IMR-90 (cell line): ENCODE results near the gene TNFRSF13B. TPM values are rescaled to one million over a fixed set of nuclear protein-coding genes. Genes with fewer than 3 reads are reported as not detected.
"Not testable (repeated sequence)": the region's sequence is repeated elsewhere in the genome, so short reads cannot be mapped to it uniquely, and the experiment has no call there.

Experiments
- ATAC-seq: fragments of 200-7000 bp; cut with Tn5 transposase; 2 replicates; pipeline ENCODE4 v1.9.1; 2020; ENCODE audit warnings: low read depth, mild to moderate bottlenecking, moderate library complexity
- BruUV-seq: library from RNA; stranded (reverse); fragments of 400-500 nt; replicated peaks from 2 replicates; lab custom pipeline; 2021; lab: Mats Ljungman, UMichigan
- CTCF ChIA-PET: fragments of 300-600 bp; formaldehyde crosslinking; extraction: SDS; loops from one replicate; lab custom pipeline; 2021; ENCODE audit warnings: antibody characterized with exemption; lab: Yijun Ruan, JAX
- POLR2A ChIA-PET: fragments of 300-600 bp; sonication (Branson Sonifier 250); formaldehyde crosslinking; loops from one replicate; lab custom pipeline; 2022; ENCODE audit warnings: antibody characterized with exemption; ENCODE audit not compliant: unreplicated experiment; lab: Charles Lee
- DNase-seq: peaks from one replicate; pipeline ENCODE4 v3.0.0; 2013
- H2AFZ ChIP-seq: replicated peaks from 2 replicates; pipeline ENCODE3; 2013; ENCODE audit warnings: low read length, mild to moderate bottlenecking; ENCODE audit not compliant: poor library complexity
- H2AK5ac ChIP-seq: 2 replicates; pipeline ENCODE4 v1.6.1; 2013; ENCODE audit warnings: low read depth, low read length, inconsistent platforms
- H2AK9ac ChIP-seq: replicated peaks from 2 replicates; pipeline ENCODE3; 2013; ENCODE audit warnings: mild to moderate bottlenecking, low read depth, low read length, moderate library complexity; ENCODE audit not compliant: poor library complexity
- H2BK120ac ChIP-seq: 2 replicates; pipeline ENCODE4 v1.6.1; 2013; ENCODE audit warnings: low read depth, low read length, inconsistent platforms
- H2BK15ac ChIP-seq: 3 replicates; pipeline ENCODE4 v1.6.1; 2013; ENCODE audit warnings: low read depth, low read length, inconsistent platforms
- H2BK20ac ChIP-seq: 2 replicates; pipeline ENCODE4 v1.6.1; 2013; ENCODE audit warnings: low read depth, mild to moderate bottlenecking, inconsistent platforms, low read length, moderate library complexity
- H2BK5ac ChIP-seq: 2 replicates; pipeline ENCODE4 v1.6.1; 2013; ENCODE audit warnings: mild to moderate bottlenecking, low read depth, low read length, inconsistent platforms; ENCODE audit not compliant: poor library complexity, severe bottlenecking
- H3K14ac ChIP-seq: replicated peaks from 2 replicates; pipeline ENCODE4 v1.6.1; 2013; ENCODE audit warnings: low read depth, low read length, inconsistent platforms
- H3K18ac ChIP-seq: 2 replicates; pipeline ENCODE4 v1.6.1; 2013; ENCODE audit warnings: low read depth, low read length, control low read depth
- H3K23ac ChIP-seq: 2 replicates; pipeline ENCODE4 v1.6.1; 2013; ENCODE audit warnings: low read depth, low read length, inconsistent platforms
- H3K27ac ChIP-seq: 2 replicates; pipeline ENCODE4 v1.5.1; 2013; ENCODE audit warnings: mild to moderate bottlenecking, control low read depth, low read length; ENCODE audit not compliant: insufficient read depth
- H3K27me3 ChIP-seq: 2 replicates; pipeline ENCODE4 v1.6.1; 2013; ENCODE audit warnings: low read length; ENCODE audit not compliant: control insufficient read depth, insufficient read depth
- H3K36me3 ChIP-seq: 2 replicates; pipeline ENCODE4 v1.6.1; 2013; ENCODE audit warnings: low read length, mixed read lengths; ENCODE audit not compliant: control insufficient read depth, insufficient read depth
- H3K4ac ChIP-seq: 2 replicates; pipeline ENCODE4 v1.6.1; 2013; ENCODE audit warnings: low read depth, low read length, inconsistent platforms
- H3K4me1 ChIP-seq: 2 replicates; pipeline ENCODE4 v1.6.1; 2013; ENCODE audit warnings: low read length, mixed read lengths; ENCODE audit not compliant: control insufficient read depth, insufficient read depth
- H3K4me2 ChIP-seq: 2 replicates; pipeline ENCODE4 v1.6.1; 2013; ENCODE audit warnings: low read depth, mild to moderate bottlenecking, control low read depth, low read length, moderate library complexity
- H3K4me3 ChIP-seq: 2 replicates; pipeline ENCODE4 v1.5.1; 2013; ENCODE audit warnings: low read depth, mild to moderate bottlenecking, control low read depth, low read length, moderate library complexity; ENCODE audit not compliant: insufficient read depth
- H3K56ac ChIP-seq: 2 replicates; pipeline ENCODE4 v1.6.1; 2013; ENCODE audit warnings: low read length, inconsistent platforms; ENCODE audit not compliant: insufficient read depth; ENCODE audit errors: extremely low read depth
- H3K79me1 ChIP-seq, 2 experiments: 2 replicates each; pipeline ENCODE4 v1.6.1; 2013; ENCODE audit warnings: low read length in 2 of 2, inconsistent platforms in 1 of 2, low read depth in 1 of 2
- H3K9ac ChIP-seq: 2 replicates; pipeline ENCODE4 v1.6.1; 2013; ENCODE audit warnings: low read depth, low read length, control low read depth
- H3K9me1 ChIP-seq: 2 replicates; pipeline ENCODE4 v1.6.1; 2013; ENCODE audit warnings: low read length, inconsistent platforms; ENCODE audit not compliant: insufficient read depth
- H3K9me3 ChIP-seq: 2 replicates; pipeline ENCODE4 v1.6.1; 2013; ENCODE audit warnings: low read length; ENCODE audit not compliant: control insufficient read depth, insufficient read depth
- H4K20me1 ChIP-seq: 2 replicates; pipeline ENCODE4 v1.6.1; 2013; ENCODE audit warnings: low read length, inconsistent platforms; ENCODE audit not compliant: insufficient read depth
- H4K5ac ChIP-seq: 2 replicates; pipeline ENCODE4 v1.6.1; 2013; ENCODE audit warnings: mild to moderate bottlenecking, low read depth, low read length, control low read depth
- H4K8ac ChIP-seq, 2 experiments: 2 replicates each; pipeline ENCODE4 v1.6.1; 2013; ENCODE audit warnings: low read depth in 2 of 2, low read length in 2 of 2, control low read depth in 1 of 2, inconsistent platforms in 1 of 2
- H4K91ac ChIP-seq: 2 replicates; pipeline ENCODE4 v1.6.1; 2013; ENCODE audit warnings: low read depth, low read length, inconsistent platforms; ENCODE audit not compliant: insufficient read depth
- CEBPB ChIP-seq: IDR thresholded peaks from 2 replicates; pipeline ENCODE4 v1.6.1; 2012; ENCODE audit warnings: low read depth, low read length, improper control_type of control experiment
- WGBS, 2 experiments: methylation state at CpG; one replicate each; pipeline versions ENCODE4 v1.1.5 to v1.1.7; 2013; ENCODE audit warnings: missing lambda C conversion rate in 2 of 2; ENCODE audit not compliant: insufficient read length in 1 of 2; ENCODE audit errors: extremely low coverage in 2 of 2; 5-methylcytosine and 5-hydroxymethylcytosine counted together
- dilution Hi-C: fragments of 300-500 bp; cut with HindIII; formaldehyde crosslinking; loops from one replicate; pipeline ENCODE4 v1.14.3; 2018; ENCODE audit warnings: low sequenced_read_pairs; ENCODE audit not compliant: unreplicated experiment
- in situ Hi-C: fragments of 300-500 bp; cut with MboI; formaldehyde crosslinking; loops from 3 replicates; pipeline ENCODE4 v1.14.3; 2019; ENCODE audit warnings: low sequenced_read_pairs, inconsistent platforms, mixed read lengths
- intact Hi-C: fragments of 100-400 bp; cut with micrococcal nuclease; formaldehyde crosslinking; loops from 2 replicates; pipeline ENCODE4 v1.10.0; 2022
- polyA plus RNA-seq, 3 experiments: library from polyadenylated mRNA; depleted of rRNA; stranded (reverse); fragments of >200 nt; gene quantifications; 2 replicates each; pipeline ENCODE4 v1.2.3, GENCODE V29; 2012; ENCODE audit warnings: low replicate concordance in 1 of 3
- total RNA-seq: library from RNA; depleted of rRNA; stranded (reverse); fragments of >200 nt; gene quantifications from 2 replicates; pipeline ENCODE4 v1.2.3, GENCODE V29; 2012

TNFRSF13B gene
- total and polyA plus RNA-seq, 2 of the 4 experiments (the other 2 are of a cell fraction) = not detected

DNA sequence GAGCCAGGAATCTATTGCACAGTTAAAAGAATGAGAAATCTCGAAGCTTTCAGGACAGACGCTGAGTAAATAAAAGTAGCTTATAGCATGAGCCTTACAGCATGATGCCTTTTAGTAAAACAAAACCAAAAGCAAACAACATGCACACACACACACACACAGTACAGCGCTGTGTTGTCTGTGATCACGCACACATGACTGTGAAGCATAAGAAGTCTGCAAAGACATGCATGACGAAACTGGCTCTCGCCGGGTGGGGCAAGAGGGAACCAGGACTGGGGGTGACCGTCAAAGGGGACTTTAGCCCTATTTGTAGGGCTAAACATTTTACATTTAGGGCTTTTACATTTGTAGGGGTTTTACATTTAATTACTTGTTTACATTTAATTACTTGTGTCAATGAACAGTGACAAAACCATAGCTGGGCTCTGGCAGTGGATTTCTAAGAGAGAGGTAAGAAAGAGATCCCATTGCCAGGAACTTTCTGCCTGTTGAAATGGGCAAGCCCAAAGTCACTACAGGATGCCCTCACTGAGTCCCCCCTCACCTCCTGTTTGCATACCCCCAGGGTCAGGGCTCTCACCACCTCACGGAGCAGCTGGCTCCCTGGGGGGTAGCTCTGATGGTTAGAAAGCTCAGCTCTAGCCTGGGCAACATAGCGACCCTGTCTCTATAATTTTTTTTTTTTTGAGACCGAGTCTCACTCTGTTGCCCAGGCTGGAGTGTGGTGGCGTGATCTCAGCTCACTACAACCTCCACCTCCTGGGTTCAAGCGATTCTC lies 2.0 kb upstream of the TNFRSF13B start (continued):
- TF ChIP-seq CEBPB = no peak

GRCh38 chr17:16973043-16973442 lies 1.1 kb upstream of the TNFRSF13B start:
- not testable (repeated sequence) for BruUV-seq

More at GRCh38 chr17:16973043-16973442, 1.1 kb upstream of the TNFRSF13B start:
- ATAC-seq, H3K9me1 ChIP-seq, H4K5ac ChIP-seq, CTCF ChIA-PET, intact Hi-C loops, H3K9me3 ChIP-seq, H3K79me1 ChIP-seq, H3K9ac ChIP-seq, H3K4me3 ChIP-seq, H4K91ac ChIP-seq, H2AK5ac ChIP-seq, H2BK5ac ChIP-seq, H4K20me1 ChIP-seq, H3K4me2 ChIP-seq, DNase-seq, H3K36me3 ChIP-seq, H3K4ac ChIP-seq, H2BK20ac ChIP-seq, H2AFZ ChIP-seq, POLR2A ChIA-PET, H2BK120ac ChIP-seq, H3K18ac ChIP-seq, H2AK9ac ChIP-seq, dilution Hi-C loops, H3K27ac ChIP-seq, H3K56ac ChIP-seq, in situ Hi-C loops, H2BK15ac ChIP-seq, H4K8ac ChIP-seq, H3K4me1 ChIP-seq, H3K14ac ChIP-seq, H3K23ac ChIP-seq: not testable (repeated sequence)
- peaks cover 21% of the 10 kb centered on the region for H3K27me3 ChIP-seq
- WGBS, 2 experiments = no CpG with 5 or more reads among the region's 10 CpGs
